Caco-2 (cell line): Measurements from ENCODE around the gene FGF23. TPM values are rescaled to one million over a fixed set of nuclear protein-coding genes. Genes with fewer than 3 reads are reported as not detected.
"Not testable (repeated sequence)": the region's sequence is repeated elsewhere in the genome, so short reads cannot be mapped to it uniquely, and the experiment has no call there.

Source experiments
- BruUV-seq: library from RNA; stranded (reverse); fragments of 400-500 nt; replicated peaks from 2 replicates; lab custom pipeline; 2021; lab: Mats Ljungman, UMichigan
- CTCF ChIA-PET: fragments of 300-600 bp; sonication (Branson Sonifier 250); formaldehyde crosslinking; loops from one replicate; lab custom pipeline; 2022; ENCODE audit warnings: antibody characterized with exemption; lab: Charles Lee
- POLR2A ChIA-PET: fragments of 300-600 bp; sonication (Branson Sonifier 250); formaldehyde crosslinking; loops from one replicate; lab custom pipeline; 2022; ENCODE audit warnings: antibody characterized with exemption; lab: Charles Lee
- DNase-seq, 2 experiments: peaks; one replicate each; pipeline versions ENCODE4 v3.0.0 to v3.0.0-alpha.2; 2020 to 2022
- H3K27me3 ChIP-seq: replicated peaks from 2 replicates; pipeline ENCODE4 v1.6.0; 2011; ENCODE audit warnings: low read length; ENCODE audit not compliant: control insufficient read depth, insufficient read depth
- H3K36me3 ChIP-seq: 2 replicates; pipeline ENCODE4 v1.5.1; 2011; ENCODE audit warnings: low read length; ENCODE audit not compliant: control insufficient read depth, insufficient read depth
- H3K4me1 ChIP-seq: fragments of 250-450 bp; sonication (Bioruptor Pico); 2 replicates; pipeline ENCODE4 v1.5.1; 2020; ENCODE audit warnings: mild to moderate bottlenecking
- H3K4me3 ChIP-seq: 2 replicates; pipeline ENCODE4 v1.5.1; 2011; ENCODE audit warnings: low read depth, mild to moderate bottlenecking, control low read depth, low read length
- H3K9me3 ChIP-seq: fragments of 250-450 bp; sonication (Bioruptor Pico); 2 replicates; pipeline ENCODE4 v1.5.1; 2020; ENCODE audit warnings: mild to moderate bottlenecking, moderate library complexity
- H3K27ac Mint-ChIP-seq: one replicate; pipeline ENCODE4 v1.8.0; 2022; ENCODE audit warnings: mixed read lengths; ENCODE audit not compliant: unreplicated experiment
- H3K27me3 Mint-ChIP-seq: one replicate; pipeline ENCODE4 v1.8.0; 2022; ENCODE audit warnings: mixed read lengths; ENCODE audit not compliant: insufficient read depth, unreplicated experiment
- H3K36me3 Mint-ChIP-seq: one replicate; pipeline ENCODE4 v1.8.0; 2022; ENCODE audit warnings: mild to moderate bottlenecking, mixed read lengths; ENCODE audit not compliant: insufficient read depth, unreplicated experiment
- H3K4me1 Mint-ChIP-seq: one replicate; pipeline ENCODE4 v1.8.0; 2022; ENCODE audit warnings: low read depth, mixed read lengths; ENCODE audit not compliant: unreplicated experiment
- H3K4me3 Mint-ChIP-seq: one replicate; pipeline ENCODE4 v1.8.0; 2022; ENCODE audit warnings: mild to moderate bottlenecking, moderate library complexity, mixed read lengths; ENCODE audit not compliant: unreplicated experiment
- H3K9me3 Mint-ChIP-seq: one replicate; pipeline ENCODE4 v1.8.0; 2022; ENCODE audit warnings: mixed read lengths; ENCODE audit not compliant: unreplicated experiment
- CTCF ChIP-seq, 2 experiments: fragments of 200-600 bp in 1 of 2; IDR thresholded peaks; 1 replicate in 1 of 2; 2 replicates in 1 of 2; pipeline versions ENCODE4 v1.5.1 to v1.8.0; 2011 to 2022; ENCODE audit warnings: antibody characterized with exemption in 1 of 2, control low read depth in 1 of 2, inconsistent platforms in 1 of 2, low read depth in 1 of 2, low read length in 1 of 2, mild to moderate bottlenecking in 1 of 2, moderate library complexity in 1 of 2; ENCODE audit not compliant: insufficient read depth in 1 of 2, severe bottlenecking in 1 of 2, unreplicated experiment in 1 of 2
- intact Hi-C: fragments of 100-400 bp; cut with micrococcal nuclease; formaldehyde crosslinking; loops from one replicate; pipeline ENCODE4 v1.10.0; 2022; ENCODE audit not compliant: unreplicated experiment
- total RNA-seq: library from RNA; stranded (reverse); gene quantifications from 2 replicates; pipeline ENCODE4 v1.2.3, GENCODE V29; 2022

FGF23 gene
- total RNA-seq, 1 experiment from 2014 or later = not detected

DNA sequence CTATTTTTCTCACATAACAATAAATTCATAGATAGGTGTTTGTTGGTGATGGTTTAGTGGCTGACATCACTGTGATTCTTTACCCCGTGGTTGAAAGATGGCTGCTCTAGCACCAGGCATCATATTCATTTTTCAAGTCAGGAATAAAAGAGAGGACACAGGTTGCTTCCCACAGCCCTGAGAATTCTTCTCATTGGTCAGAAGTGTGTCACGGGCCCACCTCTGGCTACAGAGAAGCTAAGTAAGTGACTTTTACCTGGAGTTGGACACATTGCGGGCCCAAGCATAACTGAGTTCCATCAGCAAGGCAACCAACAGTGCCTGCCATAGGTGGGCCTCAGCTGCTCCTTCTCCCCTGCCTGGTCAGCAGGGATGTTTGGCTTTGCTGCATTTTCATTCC lies 27.6 kb upstream of the FGF23 start:
- no peaks in the 10 kb centered on the region for H3K36me3 Mint-ChIP-seq
- Histone ChIP-seq H3K9me3 (no peaks in the 10 kb centered on the region; the same call in 1 of the 2 replicates), H3K36me3 (no peaks in the 10 kb centered on the region), H3K4me1 (no peaks in the 10 kb centered on the region), H3K4me3 (no peak overlapping the region), H3K27me3 (no peaks in the 10 kb centered on the region)
- no peak for DNase-seq
- peaks cover 14% of the 10 kb centered on the region for H3K9me3 Mint-ChIP-seq
- BruUV-seq = no TSS peak
- intact Hi-C loops = no loop called here
- no peak for TF ChIP-seq CTCF (IDR thresholded peaks at IDR 0.05; ENCODE audit: insufficient read depth in 1 of 2, low read depth in 1 of 2, low read length in 1 of 2, severe bottlenecking in 1 of 2, unreplicated experiment in 1 of 2)
- peaks cover 16% of the 10 kb centered on the region for H3K27me3 Mint-ChIP-seq
- CTCF ChIA-PET = no interaction called here
- H3K4me3 Mint-ChIP-seq = no peak overlapping the region
- no peak overlapping the region for H3K27ac Mint-ChIP-seq
- POLR2A ChIA-PET = no interaction called here
- no peaks in the 10 kb centered on the region for H3K4me1 Mint-ChIP-seq

DNA sequence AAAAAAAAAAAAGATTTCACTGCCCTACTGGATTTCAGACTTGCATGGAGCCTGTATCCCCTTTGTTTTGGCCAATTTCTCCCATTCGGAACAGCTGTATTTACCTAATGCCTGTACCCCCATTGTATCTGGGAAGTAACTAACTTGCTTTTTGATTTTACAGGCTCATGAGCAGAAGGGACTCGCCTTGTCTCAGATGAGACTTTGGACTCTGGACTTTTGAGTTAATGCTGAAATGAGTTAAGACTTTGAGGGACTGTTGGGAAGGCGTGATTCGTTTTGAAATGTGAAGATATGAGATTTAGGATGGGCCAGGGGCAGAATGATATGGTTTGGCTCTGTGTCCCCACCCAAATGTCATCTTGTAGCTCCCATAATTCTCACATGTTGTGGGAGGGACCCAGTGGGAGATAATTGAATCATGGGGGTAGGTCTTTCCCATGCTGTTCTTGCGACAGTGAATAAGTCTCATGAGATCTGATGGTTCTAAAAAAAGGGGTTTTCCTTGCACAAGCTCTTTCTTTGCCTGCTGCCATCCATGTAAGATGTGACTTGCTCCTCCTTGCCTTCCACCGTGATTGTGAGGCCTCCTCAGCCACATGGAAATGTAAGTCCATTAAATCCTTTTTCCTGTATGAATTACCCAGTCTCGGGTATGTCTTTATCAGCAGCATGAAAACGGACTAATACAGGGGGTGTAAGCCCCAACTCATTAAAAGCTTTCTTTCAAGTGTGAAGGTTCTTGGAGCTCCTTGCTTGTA lies 25.5 kb upstream of the FGF23 start:
- H3K4me1 Mint-ChIP-seq, H3K36me3 Mint-ChIP-seq, H3K9me3 ChIP-seq, H3K27me3 Mint-ChIP-seq, CTCF ChIA-PET, H3K27me3 ChIP-seq, DNase-seq, BruUV-seq, H3K4me1 ChIP-seq, POLR2A ChIA-PET, H3K27ac Mint-ChIP-seq, H3K4me3 ChIP-seq, H3K4me3 Mint-ChIP-seq, H3K36me3 ChIP-seq, intact Hi-C loops: not testable (repeated sequence)
- H3K9me3 Mint-ChIP-seq = peaks cover 14% of the 10 kb centered on the region

GRCh38 chr12:4402996-4403395 lies 23.5 kb upstream of the FGF23 start:
- BruUV-seq = no TSS peak
- CTCF ChIA-PET = interaction anchor here (1.4 kb wide), 1 partner anchor 12 kb away, joined by 6 read pairs; no protein-coding TSS in a partner anchor
- Histone ChIP-seq H3K4me3 (no peak overlapping the region), H3K27me3 (no peaks in the 10 kb centered on the region), H3K4me1 (no peaks in the 10 kb centered on the region), H3K9me3 (no peaks in the 10 kb centered on the region; the same call in 1 of the 2 replicates), H3K36me3 (no peaks in the 10 kb centered on the region)
- POLR2A ChIA-PET = no interaction called here
- Mint-ChIP-seq H3K9me3 (peaks cover 14% of the 10 kb centered on the region), H3K36me3 (no peaks in the 10 kb centered on the region), H3K4me1 (no peaks in the 10 kb centered on the region), H3K4me3 (no peak overlapping the region), H3K27me3 (peaks cover 14% of the 10 kb centered on the region), H3K27ac (no peak overlapping the region)
- intact Hi-C loops = no loop called here
- no peak for DNase-seq
- TF ChIP-seq CTCF (IDR thresholded peaks at IDR 0.05; ENCODE audit: insufficient read depth in 1 of 2, low read depth in 1 of 2, low read length in 1 of 2, severe bottlenecking in 1 of 2, unreplicated experiment in 1 of 2) = no peak
